Endothelial cell of umbilical vein (primary cell): ENCODE data around the gene IFITM10. TPM values are rescaled to one million over a fixed set of nuclear protein-coding genes. Genes with fewer than 3 reads are reported as not detected.

Experiments used
- BruUV-seq: library from RNA; stranded (reverse); fragments of 400-500 nt; replicated peaks from 2 replicates; lab custom pipeline; 2021; lab: Mats Ljungman, UMichigan
- CTCF ChIA-PET: fragments of 300-600, 350-600 bp; sonication (Branson Sonifier 250); formaldehyde crosslinking; loops from one replicate; lab custom pipeline; 2021; ENCODE audit warnings: antibody characterized with exemption, inconsistent platforms; lab: Charles Lee
- POLR2A ChIA-PET: fragments of 300-600, 350-600 bp; sonication (Branson Sonifier 250); formaldehyde crosslinking; loops from one replicate; lab custom pipeline; 2021; ENCODE audit warnings: antibody characterized with exemption, inconsistent platforms; lab: Charles Lee
- DNase-seq: peaks from one replicate; pipeline ENCODE4 v3.0.0-alpha.2; 2011; ENCODE audit warnings: low read depth, low spot score
- FAIRE-seq: peaks from 2 replicates; lab custom pipeline; 2011; peaks lifted over from hg19 to GRCh38; lab: Jason Lieb, UNC
- H2AFZ ChIP-seq: 2 replicates; pipeline ENCODE4 v1.6.0; 2012; ENCODE audit warnings: low read depth, low read length, control low read depth, inconsistent platforms
- H3K27ac ChIP-seq: 2 replicates; pipeline ENCODE4 v1.5.1; 2011; ENCODE audit warnings: low read depth, mild to moderate bottlenecking, control low read depth, low read length, moderate library complexity; ENCODE audit not compliant: insufficient read depth
- H3K27me3 ChIP-seq, 2 experiments: 2 replicates each; pipeline versions ENCODE4 v1.6.0 to v1.6.1; 2011; ENCODE audit warnings: low read length in 2 of 2, mixed read lengths in 1 of 2; ENCODE audit not compliant: control insufficient read depth in 2 of 2, insufficient read depth in 2 of 2
- H3K36me3 ChIP-seq, 2 experiments: 2 replicates in 1 of 2; 3 replicates in 1 of 2; pipeline ENCODE4 v1.5.1; 2011; ENCODE audit warnings: low read length in 2 of 2, mild to moderate bottlenecking in 1 of 2, moderate library complexity in 1 of 2; ENCODE audit not compliant: control insufficient read depth in 2 of 2, insufficient read depth in 2 of 2; ENCODE audit errors: extremely low read depth in 1 of 2
- H3K4me1 ChIP-seq: 3 replicates; pipeline ENCODE4 v1.5.1; 2011; ENCODE audit warnings: mild to moderate bottlenecking, low read length; ENCODE audit not compliant: control insufficient read depth, insufficient read depth; ENCODE audit errors: extremely low read depth
- H3K4me2 ChIP-seq: 2 replicates; pipeline ENCODE4 v1.6.1; 2011; ENCODE audit warnings: low read length, control low read depth, mixed read lengths; ENCODE audit not compliant: insufficient read depth
- H3K4me3 ChIP-seq, 3 experiments: fragments of 200-600 bp in 1 of 3; sonication (generic), shearing (Covaris generic) in 1 of 3; replicated peaks in 1 of 3; 2 replicates each; pipeline ENCODE4 v1.5.1; 2011 to 2016; ENCODE audit warnings: control low read depth in 3 of 3, low read length in 3 of 3, mild to moderate bottlenecking in 2 of 3, inconsistent platforms in 1 of 3, low read depth in 1 of 3, moderate library complexity in 1 of 3; ENCODE audit not compliant: insufficient read depth in 1 of 3
- H3K79me2 ChIP-seq: 2 replicates; pipeline ENCODE4 v1.6.0; 2012; ENCODE audit warnings: low read length, inconsistent platforms; ENCODE audit not compliant: control insufficient read depth, insufficient read depth
- H3K9ac ChIP-seq: replicated peaks from 2 replicates; pipeline ENCODE3; 2011; ENCODE audit warnings: low read length, control low read depth; ENCODE audit not compliant: insufficient read depth; ENCODE audit errors: extremely low read depth
- H3K9me1 ChIP-seq: replicated peaks from 3 replicates; pipeline ENCODE4 v1.6.0; 2011; ENCODE audit warnings: mild to moderate bottlenecking, low read length; ENCODE audit not compliant: control insufficient read depth, insufficient read depth; ENCODE audit errors: extremely low read depth
- H3K9me3 ChIP-seq: replicated peaks from 2 replicates; pipeline ENCODE4 v1.5.1; 2012; ENCODE audit warnings: low read length, inconsistent platforms; ENCODE audit not compliant: control insufficient read depth, insufficient read depth
- H4K20me1 ChIP-seq: replicated peaks from 2 replicates; pipeline ENCODE3; 2011; ENCODE audit warnings: mild to moderate bottlenecking, low read length; ENCODE audit not compliant: control insufficient read depth, insufficient read depth; ENCODE audit errors: extremely low read depth
- CTCF ChIP-seq, 2 donors: IDR thresholded peaks; 1 replicate in 1 of 2; 2 replicates in 1 of 2; pipeline ENCODE4 v1.5.1; 2011; ENCODE audit warnings: low read length in 2 of 2, mild to moderate bottlenecking in 2 of 2, moderate library complexity in 2 of 2, control low read depth in 1 of 2, inconsistent platforms in 1 of 2, low read depth in 1 of 2; ENCODE audit not compliant: insufficient read depth in 1 of 2; ENCODE audit errors: extremely low read depth in 1 of 2
- EZH2 ChIP-seq: IDR thresholded peaks from 2 replicates; pipeline ENCODE4 v1.6.1; 2012; ENCODE audit warnings: borderline replicate concordance, low read depth, mild to moderate bottlenecking, moderate library complexity, low read length, inconsistent platforms; ENCODE audit not compliant: severe bottlenecking
- FOS ChIP-seq: IDR thresholded peaks from 2 replicates; pipeline ENCODE4 v1.6.1; 2011; ENCODE audit warnings: mild to moderate bottlenecking, low read length, moderate library complexity, borderline replicate concordance; ENCODE audit not compliant: insufficient read depth
- GATA2 ChIP-seq: IDR thresholded peaks from 2 replicates; pipeline ENCODE4 v1.7.0; 2011; ENCODE audit warnings: low read depth, mild to moderate bottlenecking, moderate library complexity, mixed read lengths, low read length; ENCODE audit not compliant: insufficient read length, insufficient read depth
- JUN ChIP-seq: IDR thresholded peaks from 2 replicates; pipeline ENCODE4 v1.6.1; 2011; ENCODE audit warnings: borderline replicate concordance, low read depth; ENCODE audit not compliant: insufficient read length, insufficient read depth
- MAX ChIP-seq: IDR thresholded peaks from 2 replicates; pipeline ENCODE4 v1.6.1; 2011; ENCODE audit not compliant: insufficient read depth, insufficient read length
- MYC ChIP-seq: IDR thresholded peaks from one replicate; pipeline ENCODE4 v1.6.1; 2011; ENCODE audit warnings: mild to moderate bottlenecking, low read depth, low read length
- POLR2A ChIP-seq: IDR thresholded peaks from 2 replicates; pipeline ENCODE4 v1.6.1; 2012; ENCODE audit warnings: low read depth, mild to moderate bottlenecking, control low read depth, low read length
- POLR2AphosphoS5 ChIP-seq: IDR thresholded peaks from 2 replicates; pipeline ENCODE4 v1.6.1; 2012; ENCODE audit warnings: low read depth, mild to moderate bottlenecking, control low read depth, low read length, moderate library complexity; ENCODE audit not compliant: insufficient read depth
- dilution Hi-C: fragments of 300-500 bp; cut with MboI; formaldehyde crosslinking; loops from one replicate; pipeline ENCODE4 v1.15.0; 2019; ENCODE audit warnings: low sequenced_read_pairs; ENCODE audit not compliant: extremely low pct_ligation_motif_present
- intact Hi-C: fragments of 100-400 bp; cut with micrococcal nuclease; formaldehyde crosslinking; loops from one replicate; pipeline ENCODE4 v1.10.0; 2022
- polyA plus RNA-seq, 4 experiments: library from polyadenylated mRNA; depleted of rRNA in 3 of 4; stranded (reverse) in 3 of 4; unstranded in 1 of 4; fragments of >200 nt; gene quantifications; 2 replicates each; pipeline versions ENCODE4 v1.2.1 to v1.2.3, GENCODE V29; 2011 to 2012; ENCODE audit warnings: missing spikeins in 1 of 4
- total RNA-seq: library from RNA; stranded (reverse); gene quantifications from 2 replicates; pipeline ENCODE4 v1.2.3, GENCODE V29; 2021

IFITM10 gene
- total and polyA plus RNA-seq, 2 donors (not counting 3 experiments of a cell fraction or from before 2014, with no cell fraction given), result 0.04 to 0.66 TPM

GRCh38 chr11:1748636-1749394 lies 1.6 kb downstream of the IFITM10 start:
- Histone ChIP-seq H3K4me3 (no peak overlapping the region), H4K20me1 (no peaks in the 10 kb centered on the region), H3K9me3 (no peaks in the 10 kb centered on the region), H3K9me1 (no peaks in the 10 kb centered on the region), H3K27me3 (peaks cover 15 to 16% of the 10 kb centered on the region in 2 experiments), H3K27ac (no peak overlapping the region), H3K36me3 (no peaks in the 10 kb centered on the region), H3K4me1 (no peaks in the 10 kb centered on the region), H3K4me2 (no peak overlapping the region), H3K79me2 (no peaks in the 10 kb centered on the region), H3K9ac (no peak overlapping the region), H2AFZ (no peak overlapping the region)
- no TSS peak for BruUV-seq
- intact Hi-C loops, result no loop called here
- dilution Hi-C loops, result no loop called here
- FAIRE-seq, result no peak
- CTCF ChIA-PET, result interaction anchor here (0.9 to 1.3 kb wide), 3 partner anchors 55 to 96 kb away, joined by 3 to 4 read pairs (median 3); no protein-coding TSS in a partner anchor
- POLR2A ChIA-PET, result no interaction called here
- TF ChIP-seq EZH2 (peak; percentile 87), MAX (no peak), POLR2A (no peak)
- no peak for DNase-seq

GRCh38 chr11:1747753-1748635 lies 2.4 kb downstream of the IFITM10 start:
- Histone ChIP-seq H4K20me1 (no peaks in the 10 kb centered on the region), H3K9me1 (no peaks in the 10 kb centered on the region), H3K4me1 (no peaks in the 10 kb centered on the region), H3K27ac (no peak overlapping the region), H3K79me2 (no peaks in the 10 kb centered on the region), H3K36me3 (no peaks in the 10 kb centered on the region), H3K4me2 (no peak overlapping the region), H3K4me3 (no peak overlapping the region), H3K9me3 (no peaks in the 10 kb centered on the region), H2AFZ (no peak overlapping the region), H3K9ac (no peak overlapping the region), H3K27me3 (peaks cover 15 to 16% of the 10 kb centered on the region in 2 experiments)
- dilution Hi-C loops (no loop called here), intact Hi-C loops (no loop called here)
- BruUV-seq, result no TSS peak
- POLR2A ChIA-PET, result no interaction called here
- DNase-seq, result no peak
- CTCF ChIA-PET, result no interaction called here
- TF ChIP-seq MAX, result no peak
- TF ChIP-seq MYC, result no peak
- no peak for TF ChIP-seq POLR2AphosphoS5
- TF ChIP-seq GATA2, result no peak
- TF ChIP-seq JUN, result no peak
- TF ChIP-seq POLR2A, result no peak
- TF ChIP-seq EZH2, result no peak
- TF ChIP-seq CTCF (IDR thresholded peaks at IDR 0.05; ENCODE audit: extremely low read depth in 1 of 2, insufficient read depth in 1 of 2, low read depth in 1 of 2, low read length in 2 of 2), result no peak
- no peak for TF ChIP-seq FOS
- FAIRE-seq, result no peak
